ENCODE measurements around the gene SCYL1. TPM values are rescaled to one million over a fixed set of nuclear protein-coding genes. Genes with fewer than 3 reads are reported as not detected.

SCYL1 gene
- total and polyA plus RNA-seq, 4 donors: 33.7 to 62.0 (median 52.6) TPM

DNA sequence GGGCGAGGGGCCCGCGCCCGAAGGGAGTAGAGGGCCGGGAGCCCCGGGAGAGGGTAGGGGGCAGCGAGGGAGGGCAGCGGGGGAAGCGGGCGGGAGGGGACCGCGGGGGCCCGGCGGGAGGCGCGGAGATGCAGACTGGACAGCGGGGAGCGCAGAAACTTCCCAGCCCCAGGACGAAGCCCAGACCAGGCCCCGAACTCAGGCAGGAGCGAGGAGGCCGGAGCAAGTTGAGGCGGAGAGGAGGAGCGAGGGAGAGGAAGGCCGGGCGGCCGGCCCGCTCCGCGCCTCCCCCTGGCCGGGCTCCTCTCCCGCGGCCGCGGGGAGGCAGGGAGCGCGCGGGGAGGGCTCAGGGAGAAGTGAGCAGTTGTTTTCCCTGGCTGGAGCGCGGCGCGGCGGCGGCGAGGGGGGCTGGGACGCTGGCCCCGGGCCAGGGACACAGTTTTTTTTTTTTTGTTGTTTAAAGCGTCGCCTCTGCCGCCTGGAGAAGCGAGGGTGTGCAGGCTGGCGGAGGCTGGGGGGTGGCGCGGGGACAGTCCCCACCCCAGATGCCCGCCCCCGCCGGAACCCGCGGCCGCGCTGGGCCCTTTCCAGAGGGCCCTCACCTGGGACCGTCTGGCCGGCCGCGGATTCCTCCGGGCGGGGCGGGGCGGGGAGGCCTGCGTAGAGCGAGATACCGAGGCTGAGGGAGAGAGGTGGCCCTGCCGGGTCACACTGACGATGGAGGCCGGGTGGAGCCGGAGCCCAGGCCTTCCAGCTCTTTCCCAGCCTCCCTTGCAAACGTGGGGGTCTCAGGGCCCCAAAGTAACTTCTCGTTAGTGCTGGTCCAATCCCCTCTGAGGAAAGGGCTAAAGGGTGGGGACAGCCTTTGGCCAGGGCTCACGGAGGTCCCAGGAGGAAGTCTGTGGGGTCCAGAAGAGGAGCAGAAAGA is 33.4 kb downstream of the SCYL1 start, which contains the start of gene LTBP3:
Gene LTBP3 (minus strand): TSS at position 358 of the 928 bp plus-strand sequence. CDS start 400 bp downstream, outside the sequence.
- peak in 1 of 2 donors; percentile 2 for TF ChIP-seq RXRA (IDR thresholded peaks at IDR 0.05)
- no peak for TF ChIP-seq EGR1 (IDR thresholded peaks at IDR 0.05; ENCODE audit: low read depth in 2 of 2)
- TF ChIP-seq JUND (IDR thresholded peaks at IDR 0.05): no peak
- no peak for TF ChIP-seq YY1 (IDR thresholded peaks at IDR 0.05)
- TF ChIP-seq, protein P1, sequence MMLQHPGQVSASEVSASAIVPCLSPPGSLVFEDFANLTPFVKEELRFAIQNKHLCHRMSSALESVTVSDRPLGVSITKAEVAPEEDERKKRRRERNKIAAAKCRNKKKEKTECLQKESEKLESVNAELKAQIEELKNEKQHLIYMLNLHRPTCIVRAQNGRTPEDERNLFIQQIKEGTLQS (IDR thresholded peaks at IDR 0.05): no peak
- TF ChIP-seq GABPA (IDR thresholded peaks at IDR 0.05 in 1 of 2, conservative IDR thresholded peaks at IDR 0.05 in 1 of 2): no peak
- no peak for TF ChIP-seq RAD21 (IDR thresholded peaks at IDR 0.05)
- TF ChIP-seq HNF4A (conservative IDR thresholded peaks at IDR 0.05): no peak
- no peak for TF ChIP-seq FOXA2 (IDR thresholded peaks at IDR 0.05)
- TF ChIP-seq, protein P2, sequence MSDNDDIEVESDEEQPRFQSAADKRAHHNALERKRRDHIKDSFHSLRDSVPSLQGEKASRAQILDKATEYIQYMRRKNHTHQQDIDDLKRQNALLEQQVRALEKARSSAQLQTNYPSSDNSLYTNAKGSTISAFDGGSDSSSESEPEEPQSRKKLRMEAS (IDR thresholded peaks at IDR 0.05): no peak
- TF ChIP-seq, protein P3, sequence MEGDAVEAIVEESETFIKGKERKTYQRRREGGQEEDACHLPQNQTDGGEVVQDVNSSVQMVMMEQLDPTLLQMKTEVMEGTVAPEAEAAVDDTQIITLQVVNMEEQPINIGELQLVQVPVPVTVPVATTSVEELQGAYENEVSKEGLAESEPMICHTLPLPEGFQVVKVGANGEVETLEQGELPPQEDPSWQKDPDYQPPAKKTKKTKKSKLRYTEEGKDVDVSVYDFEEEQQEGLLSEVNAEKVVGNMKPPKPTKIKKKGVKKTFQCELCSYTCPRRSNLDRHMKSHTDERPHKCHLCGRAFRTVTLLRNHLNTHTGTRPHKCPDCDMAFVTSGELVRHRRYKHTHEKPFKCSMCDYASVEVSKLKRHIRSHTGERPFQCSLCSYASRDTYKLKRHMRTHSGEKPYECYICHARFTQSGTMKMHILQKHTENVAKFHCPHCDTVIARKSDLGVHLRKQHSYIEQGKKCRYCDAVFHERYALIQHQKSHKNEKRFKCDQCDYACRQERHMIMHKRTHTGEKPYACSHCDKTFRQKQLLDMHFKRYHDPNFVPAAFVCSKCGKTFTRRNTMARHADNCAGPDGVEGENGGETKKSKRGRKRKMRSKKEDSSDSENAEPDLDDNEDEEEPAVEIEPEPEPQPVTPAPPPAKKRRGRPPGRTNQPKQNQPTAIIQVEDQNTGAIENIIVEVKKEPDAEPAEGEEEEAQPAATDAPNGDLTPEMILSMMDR (IDR thresholded peaks at IDR 0.05; ENCODE audit: low read depth, low read length, missing input control): no peak
- TF ChIP-seq TAF1 (conservative IDR thresholded peaks at IDR 0.05): no peak
- peak; percentile 8 for TF ChIP-seq SP1 (IDR thresholded peaks at IDR 0.05)
- Histone ChIP-seq H3K27ac (ENCODE audit: low read depth in 1 of 2, low read length in 2 of 2) (peak within 1 kb of the TSS; percentile 54 to 77), H3K4me3 (ENCODE audit: low read depth in 1 of 3, low read length in 3 of 3) (peak within 1 kb of the TSS in 2 of 3 donors; percentile 28 to 67), H3K4me1 (ENCODE audit: control insufficient read depth in 4 of 4, insufficient read depth in 4 of 4, low read length in 3 of 4) (peaks cover 10 to 39% (median 17%) of the 10 kb centered on the region in 4 donors), H3K9me3 (ENCODE audit: control insufficient read depth in 4 of 4, low read length in 3 of 4) (no peaks in the 10 kb centered on the region), H3K27me3 (ENCODE audit: control insufficient read depth in 4 of 4, insufficient read depth in 4 of 4, low read length in 3 of 4) (no peaks in the 10 kb centered on the region), H3K36me3 (ENCODE audit: control insufficient read depth in 4 of 4, insufficient read depth in 3 of 4, low read depth in 1 of 4, low read length in 3 of 4) (peaks cover 0 to 4% (median 0%) of the 10 kb centered on the region in 4 donors), H3K9ac (ENCODE audit: low read depth in 1 of 2, low read length in 2 of 2) (peak within 1 kb of the TSS in 1 of 2 donors; percentile 62)
- peak; percentile 85 for DNase-seq (ENCODE audit: low spot score)
- under 1% methylated on average over 79 of the region's 79 CpGs for WGBS

DNA sequence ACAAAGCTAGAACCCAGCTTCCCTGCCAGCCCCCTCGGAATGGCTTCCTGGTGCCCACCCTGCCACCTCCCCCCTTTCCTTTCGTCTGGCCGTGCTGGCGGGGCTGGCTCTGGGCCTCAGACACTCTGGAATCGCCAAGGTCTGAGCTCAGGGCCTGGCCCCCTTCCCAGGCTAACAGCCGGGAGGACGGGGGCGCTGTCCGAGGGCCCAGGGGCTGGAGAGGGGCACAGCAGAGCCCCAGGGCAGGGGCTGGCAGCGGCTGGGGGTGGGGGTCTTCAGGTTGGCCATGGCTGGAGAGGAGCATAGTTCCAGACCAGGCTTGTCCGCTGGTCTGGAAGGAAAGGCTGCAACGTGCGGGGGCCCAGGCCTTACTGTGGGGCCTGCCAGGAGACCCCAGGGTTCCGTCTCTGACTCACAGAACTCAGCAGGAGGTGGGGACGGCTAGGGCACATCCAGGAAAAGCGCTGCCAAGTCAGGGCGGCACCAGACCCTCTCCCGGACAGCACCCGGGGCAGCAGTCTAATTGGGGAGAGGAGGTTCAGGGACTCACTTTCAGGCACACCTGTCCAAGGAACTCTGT is 34.1 kb downstream of the SCYL1 start:
- WGBS: 52% methylated on average over 19 of the region's 19 CpGs
- Histone ChIP-seq H3K4me1 (ENCODE audit: control insufficient read depth in 4 of 4, insufficient read depth in 4 of 4, low read length in 3 of 4) (peaks cover 10 to 39% (median 17%) of the 10 kb centered on the region in 4 donors), H3K9ac (ENCODE audit: low read depth in 1 of 2, low read length in 2 of 2) (peak overlapping the region in 1 of 2 donors; percentile 62), H3K27me3 (ENCODE audit: control insufficient read depth in 4 of 4, insufficient read depth in 4 of 4, low read length in 3 of 4) (no peaks in the 10 kb centered on the region), H3K36me3 (ENCODE audit: control insufficient read depth in 4 of 4, insufficient read depth in 3 of 4, low read depth in 1 of 4, low read length in 3 of 4) (peaks cover 0 to under 1% (median 0%) of the 10 kb centered on the region in 4 donors), H3K27ac (ENCODE audit: low read depth in 1 of 2, low read length in 2 of 2) (peak overlapping the region; percentile 8 to 77), H3K4me3 (ENCODE audit: low read depth in 1 of 3, low read length in 3 of 3) (no peak overlapping the region), H3K9me3 (ENCODE audit: control insufficient read depth in 4 of 4, low read length in 3 of 4) (no peaks in the 10 kb centered on the region)
- DNase-seq (ENCODE audit: low spot score): no peak
- TF ChIP-seq FOXA1 (IDR thresholded peaks at IDR 0.05) (no peak), RXRA (IDR thresholded peaks at IDR 0.05) (peak in 1 of 2 donors; percentile 2), HNF4G (IDR thresholded peaks at IDR 0.05) (no peak), NR2F2 (IDR thresholded peaks at IDR 0.05) (no peak)
